ENCODE data around the gene SCIMP.

SCIMP gene

GRCh38 chr17:5198472-5198871 lies 36.2 kb downstream of the SCIMP start:
- in situ Hi-C loops (cut with MboI; ENCODE audit: low sequenced_read_pairs, unreplicated experiment), result no loop called here
- DNase-seq (ENCODE audit: low spot score), result no peak
- no peak for TF ChIP-seq CTCF (IDR thresholded peaks at IDR 0.05; ENCODE audit: borderline replicate concordance, control extremely low read depth, extremely low read depth, insufficient read depth, missing control alignments)

- in situ Hi-C loops (cut with MboI; ENCODE audit: low sequenced_read_pairs, unreplicated experiment), result no loop called here
- DNase-seq (ENCODE audit: low spot score), result no peak
- TF ChIP-seq CTCF (IDR thresholded peaks at IDR 0.05; ENCODE audit: borderline replicate concordance, control extremely low read depth, extremely low read depth, insufficient read depth, missing control alignments), result no peak
Observed at GRCh38 chr17:5194346-5194745, 40.3 kb downstream of the SCIMP start.

- peak; percentile 91 for TF ChIP-seq CTCF (IDR thresholded peaks at IDR 0.05; ENCODE audit: borderline replicate concordance, control extremely low read depth, extremely low read depth, insufficient read depth, missing control alignments)
- in situ Hi-C loops (cut with MboI; ENCODE audit: low sequenced_read_pairs, unreplicated experiment), result no loop called here
- peak; percentile 99 for DNase-seq (ENCODE audit: low spot score)
Observed at GRCh38 chr17:5191541-5192417, 42.9 kb downstream of the SCIMP start, which contains the start of gene ZNF594. Gene ZNF594 (minus strand): TSS chr17:5191868. CDS start chr17:5184256, 7,612 bp downstream.

- in situ Hi-C loops (cut with MboI; ENCODE audit: low sequenced_read_pairs, unreplicated experiment), result no loop called here
- DNase-seq (ENCODE audit: low spot score), result no peak
- no peak for TF ChIP-seq CTCF (IDR thresholded peaks at IDR 0.05; ENCODE audit: borderline replicate concordance, control extremely low read depth, extremely low read depth, insufficient read depth, missing control alignments)
Observed at GRCh38 chr17:5184288-5184687, 50.4 kb downstream of the SCIMP start.

GRCh38 chr17:5183410-5183793 lies 51.3 kb downstream of the SCIMP start:
- in situ Hi-C loops (cut with MboI; ENCODE audit: low sequenced_read_pairs, unreplicated experiment), result no loop called here

More at GRCh38 chr17:5183410-5183793, 51.3 kb downstream of the SCIMP start:
- DNase-seq (ENCODE audit: low spot score), result no peak
- TF ChIP-seq CTCF (IDR thresholded peaks at IDR 0.05; ENCODE audit: borderline replicate concordance, control extremely low read depth, extremely low read depth, insufficient read depth, missing control alignments), result no peak

Data from GM13976 (cell line).